Thoracic aorta (tissue), 2 donors: Measurements from ENCODE around the gene TLCD1. TPM values are rescaled to one million over a fixed set of nuclear protein-coding genes. Genes with fewer than 3 reads are reported as not detected.

ENCODE experiments used
- ATAC-seq: fragments of 150-250 bp; one replicate; pipeline ENCODE4 v1.8.0; 2017; ENCODE audit warnings: low read depth; ENCODE audit not compliant: insufficient number of reproducible peaks, low FRiP score
- DNase-seq: peaks from one replicate; pipeline ENCODE4 v3.0.0-alpha.2; 2020; ENCODE audit warnings: low spot score
- H3K27ac ChIP-seq, 2 donors: fragments of 200-600 bp; sonication (generic); 1 replicate in 1 of 2; 2 replicates in 1 of 2; pipeline ENCODE4 v1.5.1; 2016; ENCODE audit warnings: mild to moderate bottlenecking in 2 of 2, moderate library complexity in 2 of 2
- H3K27me3 ChIP-seq: fragments of 200-600 bp; sonication (generic); replicated peaks from 2 replicates; pipeline ENCODE4 v1.6.0; 2016; ENCODE audit warnings: mild to moderate bottlenecking; ENCODE audit not compliant: insufficient read depth
- H3K36me3 ChIP-seq: fragments of 200-600 bp; sonication (generic); one replicate; pipeline ENCODE4 v1.5.1; 2016
- H3K4me1 ChIP-seq, 2 donors: fragments of 200-600 bp; sonication (generic); 1 replicate in 1 of 2; 2 replicates in 1 of 2; pipeline versions ENCODE4 v1.5.1 to v1.6.0; 2016; ENCODE audit warnings: low read depth in 2 of 2, mild to moderate bottlenecking in 1 of 2; ENCODE audit not compliant: control insufficient read depth in 1 of 2
- H3K4me3 ChIP-seq: fragments of 200-600 bp; sonication (generic); 2 replicates; pipeline ENCODE4 v1.5.1; 2016; ENCODE audit warnings: mild to moderate bottlenecking
- H3K9me3 ChIP-seq: fragments of 200-600 bp; sonication (generic); 2 replicates; pipeline ENCODE4 v1.5.1; 2016
- total RNA-seq, 2 donors: library from RNA; depleted of rRNA; stranded (reverse); fragments of >200 nt; gene quantifications; one replicate each; pipeline versions ENCODE4 v1.1.0 to v1.2.3, GENCODE V29; 2016
- TF ChIP-seq, protein P1 (sequence below): fragments of 200-600 bp; sonication (generic); IDR thresholded peaks from one replicate; pipeline ENCODE4 v1.5.1; 2019; ENCODE audit warnings: antibody characterized with exemption

Gene TLCD1
- total RNA-seq, 2 donors from 2014 or later = 1.9 TPM; not detected in 1

DNA sequence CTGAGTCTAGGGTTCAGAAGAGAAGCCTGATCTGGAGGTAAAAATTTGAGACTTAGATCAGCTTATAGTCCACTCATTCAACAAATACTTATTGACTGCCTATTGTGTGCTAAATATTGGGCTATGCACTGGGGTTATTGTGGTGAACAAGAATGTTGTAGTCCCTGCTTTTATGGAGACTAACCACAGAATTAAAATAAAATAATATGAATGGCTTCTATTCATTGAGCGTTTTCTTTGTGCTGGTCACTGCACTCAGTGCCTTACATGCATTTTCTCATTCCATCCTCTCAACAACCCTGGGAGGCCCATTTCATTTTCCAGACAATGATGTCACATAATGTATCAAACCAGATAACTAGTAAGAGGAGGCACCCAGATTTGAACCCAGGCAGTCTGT lies 7.3 kb upstream of the TLCD1 start:
- no peak for ATAC-seq
- H3K4me1 ChIP-seq = peaks cover 0 to 3% of the 10 kb centered on the region in 2 donors
- TF ChIP-seq, protein P1, sequence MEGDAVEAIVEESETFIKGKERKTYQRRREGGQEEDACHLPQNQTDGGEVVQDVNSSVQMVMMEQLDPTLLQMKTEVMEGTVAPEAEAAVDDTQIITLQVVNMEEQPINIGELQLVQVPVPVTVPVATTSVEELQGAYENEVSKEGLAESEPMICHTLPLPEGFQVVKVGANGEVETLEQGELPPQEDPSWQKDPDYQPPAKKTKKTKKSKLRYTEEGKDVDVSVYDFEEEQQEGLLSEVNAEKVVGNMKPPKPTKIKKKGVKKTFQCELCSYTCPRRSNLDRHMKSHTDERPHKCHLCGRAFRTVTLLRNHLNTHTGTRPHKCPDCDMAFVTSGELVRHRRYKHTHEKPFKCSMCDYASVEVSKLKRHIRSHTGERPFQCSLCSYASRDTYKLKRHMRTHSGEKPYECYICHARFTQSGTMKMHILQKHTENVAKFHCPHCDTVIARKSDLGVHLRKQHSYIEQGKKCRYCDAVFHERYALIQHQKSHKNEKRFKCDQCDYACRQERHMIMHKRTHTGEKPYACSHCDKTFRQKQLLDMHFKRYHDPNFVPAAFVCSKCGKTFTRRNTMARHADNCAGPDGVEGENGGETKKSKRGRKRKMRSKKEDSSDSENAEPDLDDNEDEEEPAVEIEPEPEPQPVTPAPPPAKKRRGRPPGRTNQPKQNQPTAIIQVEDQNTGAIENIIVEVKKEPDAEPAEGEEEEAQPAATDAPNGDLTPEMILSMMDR = no peak
- H3K9me3 ChIP-seq = no peaks in the 10 kb centered on the region
- H3K27ac ChIP-seq = no peak overlapping the region
- H3K27me3 ChIP-seq = no peaks in the 10 kb centered on the region
- no peaks in the 10 kb centered on the region for H3K36me3 ChIP-seq
- no peak overlapping the region for H3K4me3 ChIP-seq
- DNase-seq = no peak

DNA sequence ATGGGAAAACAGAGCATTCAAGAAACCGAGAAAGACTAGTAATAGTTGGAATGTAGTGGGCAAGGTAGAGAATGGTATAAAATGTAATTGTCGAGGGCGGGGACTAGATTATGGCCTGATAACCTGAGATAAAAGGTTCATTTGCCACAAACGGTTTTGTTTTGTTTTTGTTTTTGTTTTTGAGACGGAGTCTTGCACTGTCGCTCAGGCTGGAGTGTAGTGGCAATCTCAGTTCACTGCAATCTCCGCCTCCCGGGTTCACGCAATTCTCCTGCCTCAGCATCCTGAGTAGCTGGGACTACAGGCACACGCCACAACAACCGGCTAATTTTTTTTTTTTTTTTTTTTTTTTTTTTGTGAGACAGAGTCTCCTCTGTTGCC lies 3.9 kb upstream of the TLCD1 start:
- no peak for DNase-seq
- H3K4me3 ChIP-seq = no peak overlapping the region
- H3K4me1 ChIP-seq = peaks cover 19 to 20% of the 10 kb centered on the region in 2 donors
- H3K9me3 ChIP-seq = no peaks in the 10 kb centered on the region
- H3K36me3 ChIP-seq = no peaks in the 10 kb centered on the region
- TF ChIP-seq, protein P1 = no peak
- no peaks in the 10 kb centered on the region for H3K27me3 ChIP-seq
- no peak for ATAC-seq
- H3K27ac ChIP-seq = no peak overlapping the region

DNA sequence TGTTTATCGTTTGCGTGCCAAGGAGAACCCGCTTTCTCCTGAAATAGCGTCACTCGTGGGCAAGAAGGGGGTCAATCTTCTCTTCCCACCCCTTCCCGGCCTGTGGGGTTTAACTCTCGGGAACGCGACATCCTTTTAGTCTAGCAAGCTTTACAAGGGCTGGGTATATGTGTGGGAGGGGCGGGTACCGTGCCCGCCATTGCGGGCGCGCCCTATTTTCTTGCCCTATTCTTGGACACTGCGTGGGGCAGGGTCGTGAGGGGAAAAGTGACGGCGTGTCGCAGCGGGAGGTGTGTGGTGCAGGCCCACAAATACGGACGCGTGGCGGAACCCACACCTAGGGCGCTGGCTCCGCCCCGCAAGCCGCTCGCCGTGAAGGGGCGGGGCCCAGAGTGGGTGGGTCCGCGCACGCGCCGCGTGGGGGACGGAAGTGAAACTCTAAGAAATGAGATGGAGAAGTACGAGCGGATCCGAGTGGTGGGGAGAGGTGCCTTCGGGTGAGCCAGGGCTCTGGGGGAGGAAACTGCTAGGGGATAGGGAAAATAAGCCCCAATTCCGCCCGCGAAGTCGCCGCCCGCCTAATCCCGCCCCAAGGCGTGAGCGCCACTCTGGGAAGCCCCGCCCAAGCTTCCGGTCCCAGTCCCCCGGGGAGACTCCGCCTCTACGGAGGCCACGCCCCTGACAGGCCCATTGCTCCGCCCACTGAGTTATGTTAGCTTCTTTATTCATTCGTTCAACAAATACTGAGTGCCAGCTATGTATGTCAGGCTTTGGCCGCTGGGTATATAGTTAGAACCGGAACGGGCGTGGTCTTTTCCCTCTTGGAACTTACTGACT lies 2.5 kb upstream of the TLCD1 start, which contains the start of gene NEK8:
TSS of gene NEK8 (plus strand) at position 425 of the 837 bp plus-strand sequence. CDS start at position 451, 26 bp downstream.
- Histone ChIP-seq H3K4me3 (peak within 1 kb of the TSS; percentile 74), H3K27me3 (no peaks in the 10 kb centered on the region), H3K4me1 (peaks cover 19 to 21% of the 10 kb centered on the region in 2 donors), H3K9me3 (no peaks in the 10 kb centered on the region), H3K36me3 (peaks cover 11% of the 10 kb centered on the region), H3K27ac (peak within 1 kb of the TSS; percentile 93)
- DNase-seq (peak; percentile 93), ATAC-seq (peak; percentile 72)
- TF ChIP-seq, protein P1 = no peak

DNA sequence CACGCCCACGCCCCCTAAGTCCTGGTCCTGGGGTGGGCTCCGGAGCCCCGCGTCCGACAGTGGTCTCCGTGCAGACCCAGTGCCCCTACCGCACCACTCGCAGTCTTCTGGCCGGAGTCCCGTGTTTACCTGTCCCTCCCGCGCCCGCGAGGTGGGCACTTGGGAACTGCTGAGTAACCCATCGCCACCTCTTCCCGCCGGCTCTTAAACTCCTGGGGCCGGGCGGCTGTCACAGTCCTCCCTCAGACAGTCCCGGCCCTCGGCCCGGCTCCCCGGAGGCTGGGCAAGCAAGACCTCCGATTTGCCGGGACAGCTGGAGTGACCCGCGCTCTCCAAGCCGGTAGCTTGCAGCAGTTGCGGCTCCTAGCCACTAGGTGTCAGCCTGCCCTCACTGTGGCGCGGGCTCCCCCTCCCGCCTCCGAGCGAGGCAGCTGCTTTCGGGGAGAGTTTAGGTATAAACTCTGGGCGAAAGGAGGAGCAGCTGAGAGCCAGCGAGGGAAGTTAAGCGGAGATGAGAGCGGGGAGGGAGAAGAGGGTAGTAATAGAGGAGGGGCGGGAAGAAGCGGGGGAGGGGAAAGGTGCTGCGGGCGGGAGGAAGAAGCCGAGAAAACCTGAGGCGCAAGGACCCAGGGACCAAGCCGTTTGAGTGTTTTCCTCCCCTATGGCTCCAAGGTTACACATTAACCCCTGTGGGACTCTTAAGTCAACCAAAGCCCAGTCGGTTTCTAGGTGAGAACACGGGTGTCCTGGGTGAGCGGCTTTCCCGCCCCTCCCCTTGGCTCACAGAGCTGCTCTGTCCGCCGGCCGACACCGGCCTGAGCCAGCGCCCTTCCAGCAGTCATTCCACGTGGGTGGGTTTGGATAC lies 826 bp upstream of the TLCD1 start:
- peaks cover 19 to 32% of the 10 kb centered on the region in 2 donors for H3K4me1 ChIP-seq
- peak; percentile 72 for ATAC-seq
- H3K27ac ChIP-seq = peak overlapping the region; percentile 93
- H3K36me3 ChIP-seq = peaks cover 27% of the 10 kb centered on the region
- H3K4me3 ChIP-seq = peak overlapping the region; percentile 74
- TF ChIP-seq, protein P1 = peak; percentile 100
- no peaks in the 10 kb centered on the region for H3K9me3 ChIP-seq
- H3K27me3 ChIP-seq = no peaks in the 10 kb centered on the region
- no peak for DNase-seq
